ENCODE data around the gene RPL38.

The RPL38 gene

DNA sequence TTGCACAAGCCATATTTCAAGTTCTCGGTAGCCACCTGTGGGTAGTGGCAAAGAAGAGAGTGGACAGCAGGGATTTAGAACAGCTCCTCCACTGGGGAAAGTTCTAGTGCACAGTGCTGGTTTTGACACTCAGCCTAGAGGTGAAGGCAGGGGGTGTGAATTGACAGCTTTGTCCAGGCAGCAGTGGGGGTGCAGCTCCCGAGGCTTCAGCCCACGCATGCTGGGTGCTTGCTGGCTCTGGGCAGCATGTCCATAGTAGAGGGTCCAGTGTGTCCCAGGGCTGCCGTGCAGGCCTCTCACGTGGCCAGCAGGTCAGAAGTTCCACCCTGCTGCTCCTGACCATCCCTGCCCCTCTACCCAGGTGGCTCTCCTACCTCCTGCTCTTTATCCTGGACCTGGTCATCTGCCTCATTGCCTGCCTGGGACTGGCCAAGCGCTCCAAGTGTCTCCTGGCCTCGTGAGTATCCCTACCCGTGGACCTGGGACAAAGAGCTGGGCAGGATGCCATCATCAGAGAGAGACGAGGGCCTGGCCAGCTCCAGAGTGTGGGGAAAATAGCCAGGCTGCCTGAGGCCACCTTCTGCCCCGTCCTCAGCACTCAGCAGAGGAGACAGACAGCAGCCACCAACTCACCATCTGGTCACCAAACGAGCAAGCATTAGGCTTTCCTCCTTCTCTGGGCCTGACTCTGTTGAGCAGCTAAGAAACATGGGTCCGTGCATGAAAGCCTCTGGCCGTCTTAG is 39.7 kb downstream of the RPL38 start:
- Histone ChIP-seq H3K9me3 (ENCODE audit: low read length) (no peaks in the 10 kb centered on the region), H3K4me3 (ENCODE audit: low read length) (no peak overlapping the region), H2AFZ (ENCODE audit: low read depth, low read length) (no peak overlapping the region), H3K4me1 (ENCODE audit: insufficient read depth, low read length) (peaks cover 20% of the 10 kb centered on the region), H3K36me3 (ENCODE audit: insufficient read depth, low read length) (peaks cover 11% of the 10 kb centered on the region), H3K27me3 (ENCODE audit: insufficient read depth, low read length) (no peaks in the 10 kb centered on the region)

DNA sequence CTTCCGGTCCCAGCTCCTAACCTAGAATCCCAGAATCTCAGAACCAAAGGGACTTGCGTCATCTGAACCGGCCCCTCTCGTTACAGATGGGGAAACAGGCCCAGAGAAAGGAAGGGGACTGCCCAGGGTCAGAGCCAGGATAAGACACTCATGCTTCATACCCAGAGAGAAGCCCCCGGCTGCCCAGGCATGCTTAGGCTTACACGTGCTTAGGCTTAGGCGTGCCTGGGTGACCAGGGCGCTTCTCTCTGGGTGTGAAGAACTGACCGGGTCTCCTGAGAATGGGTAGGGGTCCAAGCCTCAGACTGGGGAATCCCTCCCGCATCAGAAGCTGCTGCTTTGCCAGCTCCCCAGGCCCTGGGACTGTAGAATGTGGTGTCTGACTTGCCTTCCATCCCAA is 40.6 kb downstream of the RPL38 start:
- no peak overlapping the region for H3K4me3 ChIP-seq (ENCODE audit: low read length)
- no peaks in the 10 kb centered on the region for H3K27me3 ChIP-seq (ENCODE audit: insufficient read depth, low read length)
- peaks cover 11% of the 10 kb centered on the region for H3K36me3 ChIP-seq (ENCODE audit: insufficient read depth, low read length)
- H2AFZ ChIP-seq (ENCODE audit: low read depth, low read length): no peak overlapping the region
- no peaks in the 10 kb centered on the region for H3K9me3 ChIP-seq (ENCODE audit: low read length)
- H3K4me1 ChIP-seq (ENCODE audit: insufficient read depth, low read length): peaks cover 20% of the 10 kb centered on the region

DNA sequence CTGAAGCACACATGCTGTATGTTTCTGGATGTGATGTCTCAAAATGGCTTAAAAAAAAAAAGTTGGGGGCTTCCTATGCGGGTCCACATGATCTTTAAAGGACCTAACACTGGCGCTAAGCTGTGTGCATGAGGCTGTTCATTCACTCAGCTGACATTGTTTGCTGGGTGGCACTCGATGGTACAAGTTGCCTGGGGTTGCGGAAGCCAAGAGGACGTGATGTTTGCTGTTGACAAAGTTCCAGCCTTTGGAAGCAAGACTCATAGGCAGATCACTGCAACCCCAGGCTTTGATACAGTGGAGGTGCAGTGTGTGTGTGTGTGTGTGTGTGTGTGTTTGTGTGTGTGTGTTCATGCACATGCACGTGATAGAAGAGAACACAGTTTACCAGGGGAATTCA is 41.1 kb downstream of the RPL38 start:
- H2AFZ ChIP-seq (ENCODE audit: low read depth, low read length): no peak overlapping the region
- H3K4me3 ChIP-seq (ENCODE audit: low read length): no peak overlapping the region
- H3K4me1 ChIP-seq (ENCODE audit: insufficient read depth, low read length): peaks cover 20% of the 10 kb centered on the region
- H3K36me3 ChIP-seq (ENCODE audit: insufficient read depth, low read length): peaks cover 9% of the 10 kb centered on the region
- H3K27me3 ChIP-seq (ENCODE audit: insufficient read depth, low read length): no peaks in the 10 kb centered on the region
- no peaks in the 10 kb centered on the region for H3K9me3 ChIP-seq (ENCODE audit: low read length)

GRCh38 chr17:74245145-74245831 is 41.8 kb downstream of the RPL38 start:
- H2AFZ ChIP-seq (ENCODE audit: low read depth, low read length): no peak overlapping the region
- H3K4me3 ChIP-seq (ENCODE audit: low read length): no peak overlapping the region
- H3K27me3 ChIP-seq (ENCODE audit: insufficient read depth, low read length): no peaks in the 10 kb centered on the region
- peaks cover 20% of the 10 kb centered on the region for H3K4me1 ChIP-seq (ENCODE audit: insufficient read depth, low read length)
- peaks cover 8% of the 10 kb centered on the region for H3K36me3 ChIP-seq (ENCODE audit: insufficient read depth, low read length)
- no peaks in the 10 kb centered on the region for H3K9me3 ChIP-seq (ENCODE audit: low read length)

DNA sequence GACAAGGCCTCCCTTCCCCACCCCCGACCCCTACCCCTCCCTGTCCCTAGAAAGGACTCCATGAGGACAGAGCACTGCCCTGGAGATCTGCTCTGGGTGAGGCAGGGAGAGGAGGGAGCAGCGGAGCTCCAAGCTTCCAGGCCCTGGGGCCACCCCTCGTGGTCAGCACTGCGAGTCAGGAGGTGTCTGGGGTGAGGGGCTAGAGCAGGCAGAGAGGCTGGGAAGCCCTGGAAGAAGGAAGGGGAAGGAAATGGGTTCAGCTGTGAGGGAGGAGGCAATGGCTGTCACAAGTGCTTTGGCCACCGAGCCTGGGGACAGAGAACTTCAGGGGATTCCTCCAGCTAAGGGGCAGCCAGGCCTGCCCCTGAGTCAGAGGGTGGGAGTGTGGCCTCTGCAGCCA is 42.4 kb downstream of the RPL38 start:
- Histone ChIP-seq H3K9me3 (ENCODE audit: low read length) (no peaks in the 10 kb centered on the region), H3K4me3 (ENCODE audit: low read length) (no peak overlapping the region), H2AFZ (ENCODE audit: low read depth, low read length) (no peak overlapping the region), H3K27me3 (ENCODE audit: insufficient read depth, low read length) (no peaks in the 10 kb centered on the region), H3K4me1 (ENCODE audit: insufficient read depth, low read length) (peaks cover 20% of the 10 kb centered on the region), H3K36me3 (ENCODE audit: insufficient read depth, low read length) (peaks cover 8% of the 10 kb centered on the region)

GRCh38 chr17:74249590-74250270 is 46.3 kb downstream of the RPL38 start:
- Histone ChIP-seq H3K27me3 (ENCODE audit: insufficient read depth, low read length) (no peaks in the 10 kb centered on the region), H3K4me1 (ENCODE audit: insufficient read depth, low read length) (peaks cover 15% of the 10 kb centered on the region), H2AFZ (ENCODE audit: low read depth, low read length) (no peak overlapping the region), H3K36me3 (ENCODE audit: insufficient read depth, low read length) (peaks cover 24% of the 10 kb centered on the region), H3K4me3 (ENCODE audit: low read length) (no peak overlapping the region), H3K9me3 (ENCODE audit: low read length) (no peaks in the 10 kb centered on the region)

- no peak overlapping the region for H3K4me3 ChIP-seq (ENCODE audit: low read length)
- H3K9me3 ChIP-seq (ENCODE audit: low read length): no peaks in the 10 kb centered on the region
- no peak overlapping the region for H2AFZ ChIP-seq (ENCODE audit: low read depth, low read length)
- H3K27me3 ChIP-seq (ENCODE audit: insufficient read depth, low read length): no peaks in the 10 kb centered on the region
- H3K36me3 ChIP-seq (ENCODE audit: insufficient read depth, low read length): peaks cover 28% of the 10 kb centered on the region
- peaks cover 9% of the 10 kb centered on the region for H3K4me1 ChIP-seq (ENCODE audit: insufficient read depth, low read length)
Measured at GRCh38 chr17:74250324-74250995, 47.0 kb downstream of the RPL38 start.

DNA sequence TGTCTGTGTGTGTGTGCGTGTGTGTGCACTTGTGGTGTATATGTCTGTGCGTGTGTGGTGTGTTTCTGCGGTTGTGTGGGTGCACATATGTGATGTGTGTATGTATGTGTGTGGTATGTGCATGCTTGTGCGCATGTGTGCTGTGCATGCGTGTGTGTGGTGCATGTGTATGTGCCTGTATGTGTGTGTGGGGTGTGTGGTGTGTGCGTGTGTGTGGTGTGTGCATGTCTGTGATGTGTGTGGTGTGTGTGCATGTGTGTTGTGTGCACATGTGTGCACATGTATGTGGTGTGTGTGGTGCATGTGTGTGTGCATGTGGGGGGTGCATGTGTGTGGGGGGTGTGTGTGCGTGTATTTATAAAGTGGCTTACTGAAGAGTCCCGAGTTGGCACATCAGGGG is 47.6 kb downstream of the RPL38 start:
- H2AFZ ChIP-seq (ENCODE audit: low read depth, low read length): no peak overlapping the region
- no peaks in the 10 kb centered on the region for H3K9me3 ChIP-seq (ENCODE audit: low read length)
- peaks cover 5% of the 10 kb centered on the region for H3K4me1 ChIP-seq (ENCODE audit: insufficient read depth, low read length)
- H3K4me3 ChIP-seq (ENCODE audit: low read length): no peak overlapping the region
- H3K27me3 ChIP-seq (ENCODE audit: insufficient read depth, low read length): no peaks in the 10 kb centered on the region
- H3K36me3 ChIP-seq (ENCODE audit: insufficient read depth, low read length): peaks cover 30% of the 10 kb centered on the region

DNA sequence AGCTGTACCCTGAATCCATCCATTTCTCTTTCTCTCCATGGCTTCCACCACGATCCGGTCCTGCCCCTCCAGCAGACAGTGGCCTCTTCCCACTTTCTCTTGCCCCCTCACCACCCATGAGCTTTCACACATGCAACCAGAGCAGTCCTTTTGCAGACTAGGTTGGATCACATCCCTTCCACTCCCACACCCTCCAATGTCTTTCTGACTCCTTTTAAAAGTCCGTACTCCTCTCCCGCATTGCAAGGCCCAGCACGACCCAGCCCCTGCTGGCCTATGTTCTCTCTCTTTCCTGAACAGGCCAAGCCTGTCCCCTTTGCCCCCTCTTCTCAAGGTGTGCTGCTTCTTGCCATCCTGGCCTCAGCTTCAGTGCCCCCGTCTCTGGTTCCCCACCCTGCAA is 48.1 kb downstream of the RPL38 start:
- peaks cover 33% of the 10 kb centered on the region for H3K36me3 ChIP-seq (ENCODE audit: insufficient read depth, low read length)
- no peaks in the 10 kb centered on the region for H3K27me3 ChIP-seq (ENCODE audit: insufficient read depth, low read length)
- H3K4me3 ChIP-seq (ENCODE audit: low read length): no peak overlapping the region
- H3K4me1 ChIP-seq (ENCODE audit: insufficient read depth, low read length): peaks cover under 1% of the 10 kb centered on the region
- H3K9me3 ChIP-seq (ENCODE audit: low read length): no peaks in the 10 kb centered on the region
- H2AFZ ChIP-seq (ENCODE audit: low read depth, low read length): no peak overlapping the region

DNA sequence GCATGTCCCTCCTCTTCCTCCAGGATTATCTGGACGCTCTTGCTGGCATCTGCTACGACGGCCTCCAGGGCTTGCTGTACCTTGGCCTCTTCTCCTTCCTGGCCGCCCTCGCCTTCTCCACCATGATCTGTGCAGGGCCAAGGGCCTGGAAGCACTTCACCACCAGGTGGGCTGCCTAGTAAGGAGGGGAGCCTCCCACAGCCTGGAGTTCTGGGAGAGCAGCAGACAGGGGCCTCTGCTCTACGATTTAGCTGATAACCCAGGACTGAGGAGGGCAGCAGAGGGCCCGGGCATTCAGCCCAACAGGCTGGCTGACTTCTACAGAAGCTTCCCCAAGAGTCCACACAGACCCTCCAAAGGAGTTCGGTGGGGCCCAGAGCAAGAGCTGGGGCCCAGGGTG is 48.7 kb downstream of the RPL38 start:
- no peaks in the 10 kb centered on the region for H3K27me3 ChIP-seq (ENCODE audit: insufficient read depth, low read length)
- no peaks in the 10 kb centered on the region for H3K9me3 ChIP-seq (ENCODE audit: low read length)

DNA sequence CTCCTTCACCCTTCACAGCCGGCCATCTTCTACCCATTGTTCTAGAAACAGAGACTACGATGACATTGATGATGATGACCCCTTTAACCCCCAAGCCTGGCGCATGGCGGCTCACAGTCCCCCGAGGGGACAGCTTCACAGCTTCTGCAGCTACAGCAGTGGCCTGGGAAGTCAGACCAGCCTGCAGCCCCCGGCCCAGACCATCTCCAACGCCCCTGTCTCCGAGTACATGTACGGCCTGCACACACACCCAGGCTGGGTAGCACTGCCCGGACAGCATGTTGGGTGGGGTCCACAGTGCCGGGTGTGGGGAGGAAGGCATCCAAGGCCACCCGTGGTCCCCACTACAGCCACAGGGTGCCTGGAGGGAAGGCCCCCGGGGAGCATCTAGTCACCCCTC is 49.6 kb downstream of the RPL38 start:
- H2AFZ ChIP-seq (ENCODE audit: low read depth, low read length): no peak overlapping the region
- no peaks in the 10 kb centered on the region for H3K27me3 ChIP-seq (ENCODE audit: insufficient read depth, low read length)
- H3K9me3 ChIP-seq (ENCODE audit: low read length): no peaks in the 10 kb centered on the region
- H3K36me3 ChIP-seq (ENCODE audit: insufficient read depth, low read length): peaks cover 37% of the 10 kb centered on the region
- no peak overlapping the region for H3K4me3 ChIP-seq (ENCODE audit: low read length)
- H3K4me1 ChIP-seq (ENCODE audit: insufficient read depth, low read length): no peaks in the 10 kb centered on the region

More for the DNA sequence above, 48.7 kb downstream of the RPL38 start:
- no peak overlapping the region for H2AFZ ChIP-seq (ENCODE audit: low read depth, low read length)
- H3K36me3 ChIP-seq (ENCODE audit: insufficient read depth, low read length): peaks cover 36% of the 10 kb centered on the region
- H3K4me1 ChIP-seq (ENCODE audit: insufficient read depth, low read length): no peaks in the 10 kb centered on the region
- no peak overlapping the region for H3K4me3 ChIP-seq (ENCODE audit: low read length)

- Histone ChIP-seq H3K4me1 (ENCODE audit: insufficient read depth, low read length) (no peaks in the 10 kb centered on the region), H2AFZ (ENCODE audit: low read depth, low read length) (no peak overlapping the region), H3K4me3 (ENCODE audit: low read length) (no peak overlapping the region), H3K36me3 (ENCODE audit: insufficient read depth, low read length) (peaks cover 40% of the 10 kb centered on the region), H3K9me3 (ENCODE audit: low read length) (no peaks in the 10 kb centered on the region), H3K27me3 (ENCODE audit: insufficient read depth, low read length) (no peaks in the 10 kb centered on the region)
Measured at GRCh38 chr17:74257311-74257710, 53.8 kb downstream of the RPL38 start.

All from neuron (in vitro differentiated cells).